ENCODE results near the gene WWC2. TPM values are rescaled to one million over a fixed set of nuclear protein-coding genes. Genes with fewer than 3 reads are reported as not detected.

The WWC2 gene
- total and polyA plus RNA-seq, 12 donors, result 6.0 to 37.4 (median 31.2) TPM

- no peak overlapping the region for H3K27ac ChIP-seq
- no peaks in the 10 kb centered on the region for H3K27me3 ChIP-seq
- no peak overlapping the region for H3K4me3 ChIP-seq
- DNase-seq, result no peak
- intact Hi-C loops (cut with DNase I), result no loop called here
- H3K36me3 ChIP-seq, result peaks cover 0 to 100% (median 48%) of the 10 kb centered on the region in 9 donors
- TF ChIP-seq CTCF (IDR thresholded peaks at IDR 0.05), result no peak
- H3K9me3 ChIP-seq, result no peaks in the 10 kb centered on the region
- no peaks in the 10 kb centered on the region for H3K4me1 ChIP-seq
- ATAC-seq, result no peak
- 95 to 98% methylated on average over 2 of the region's 2 CpGs for WGBS, 2 donors
These were observed 188.2 kb downstream of the WWC2 start for GRCh38 chr4:183287309-183287659.

- WGBS, 2 donors, result 95 to 96% methylated on average over 6 of the region's 6 CpGs
- no peak overlapping the region for H3K27ac ChIP-seq
- intact Hi-C loops (cut with DNase I), result no loop called here
- DNase-seq, result no peak
- no peaks in the 10 kb centered on the region for H3K9me3 ChIP-seq
- H3K27me3 ChIP-seq, result no peaks in the 10 kb centered on the region
- no peak for TF ChIP-seq CTCF (IDR thresholded peaks at IDR 0.05)
- no peaks in the 10 kb centered on the region for H3K4me1 ChIP-seq
- H3K36me3 ChIP-seq, result peaks cover 0 to 100% (median 45%) of the 10 kb centered on the region in 9 donors
- ATAC-seq, result no peak
- no peak overlapping the region for H3K4me3 ChIP-seq
These were observed 188.6 kb downstream of the WWC2 start for GRCh38 chr4:183287677-183288076.

DNA sequence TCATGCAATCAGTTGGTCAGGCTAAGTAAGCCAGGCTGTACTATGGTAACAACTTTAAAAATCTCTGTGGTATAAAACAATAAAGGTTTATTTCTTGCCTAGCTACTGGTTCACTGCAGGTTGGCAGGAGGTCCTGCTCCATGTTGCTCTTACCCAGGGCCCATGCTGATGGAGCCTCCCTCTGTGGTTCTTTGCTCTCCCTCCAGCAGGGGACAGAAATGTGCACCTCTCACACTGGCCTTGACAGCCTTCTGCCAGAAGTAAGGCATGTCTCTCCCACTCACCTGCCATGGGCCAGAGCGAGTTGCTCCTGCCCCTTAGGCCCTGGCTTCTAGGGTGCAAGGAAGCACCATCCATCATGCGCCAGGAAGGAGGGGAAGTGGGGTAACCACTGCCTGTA, 189.9 kb downstream of the WWC2 start:
- Histone ChIP-seq H3K4me3 (no peak overlapping the region), H3K27me3 (no peaks in the 10 kb centered on the region), H3K9me3 (no peaks in the 10 kb centered on the region), H3K4me1 (no peaks in the 10 kb centered on the region), H3K27ac (no peak overlapping the region), H3K36me3 (peaks cover 0 to 100% (median 33%) of the 10 kb centered on the region in 9 donors)
- 96 to 98% methylated on average over 2 of the region's 2 CpGs for WGBS, 2 donors
- no peak for DNase-seq
- no peak for TF ChIP-seq CTCF (IDR thresholded peaks at IDR 0.05)
- intact Hi-C loops (cut with DNase I), result no loop called here
- ATAC-seq, result no peak

DNA sequence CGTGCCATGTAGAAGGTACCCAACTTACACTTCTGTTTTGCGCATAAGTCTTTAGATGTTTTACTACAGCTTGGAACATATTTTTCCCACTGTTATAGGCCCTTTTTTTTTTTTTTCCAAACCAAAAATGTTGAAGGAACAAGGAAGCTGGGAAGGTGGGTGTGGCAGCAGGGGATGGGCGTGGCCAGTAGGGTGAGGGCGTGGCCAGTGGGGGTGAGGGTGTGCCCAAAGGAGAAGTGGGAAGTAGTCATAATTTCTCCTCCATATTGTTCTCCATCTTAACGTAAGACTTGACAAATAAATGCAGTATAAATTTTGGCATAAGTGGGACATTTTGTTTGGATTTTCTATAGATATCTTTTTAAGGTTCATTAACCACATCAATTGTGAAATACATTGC, 190.6 kb downstream of the WWC2 start:
- H3K36me3 ChIP-seq, result peaks cover 0 to 100% (median 27%) of the 10 kb centered on the region in 9 donors

More for the DNA sequence above, 190.6 kb downstream of the WWC2 start:
- no peaks in the 10 kb centered on the region for H3K4me1 ChIP-seq
- H3K4me3 ChIP-seq, result no peak overlapping the region
- intact Hi-C loops (cut with DNase I), result loop anchor here in 1 of 10 donors (10.0 kb wide), 1 partner anchor 105 kb away; no protein-coding TSS in a partner anchor
- H3K27ac ChIP-seq, result no peak overlapping the region
- WGBS, 2 donors, result 91 to 97% methylated on average over 5 of the region's 5 CpGs
- TF ChIP-seq CTCF (IDR thresholded peaks at IDR 0.05), result no peak
- H3K9me3 ChIP-seq, result no peaks in the 10 kb centered on the region
- no peaks in the 10 kb centered on the region for H3K27me3 ChIP-seq
- DNase-seq (no peak), ATAC-seq (no peak)
